Naive B cell (primary cell): ENCODE measurements around the gene RAB25. TPM values are rescaled to one million over a fixed set of nuclear protein-coding genes. Genes with fewer than 3 reads are reported as not detected.

Experiments used
- polyA plus RNA-seq, 6 donors: library from polyadenylated mRNA; unstranded; fragments of 300-500 nt; fragmentation: Illumina TruSeq; gene quantifications; one replicate each; pipeline ENCODE4 v1.2.3, GENCODE V29; 2021; ENCODE audit warnings: low read depth in 6 of 6

RAB25 gene
- polyA plus RNA-seq, 6 donors from 2014 or later, result not detected

Other genes with a start within 250 kb of the RAB25 start
- gene GON4L, start 203.9 kb upstream of the RAB25 start, polyA plus RNA-seq, result 10 to 100 TPM in 5 of 6 donors, 1 to 10 TPM in 1; 9.6 to 64.4 (median 30.7) TPM
- 10 to 100 TPM in 1 of 6 donors, 1 to 10 TPM in 5; 1.4 to 10.9 (median 2.5) TPM for gene SYT11, start 201.6 kb upstream of the RAB25 start, polyA plus RNA-seq
- gene RIT1, start 149.8 kb upstream of the RAB25 start, polyA plus RNA-seq, result 10 to 100 TPM in 5 of 6 donors, 1 to 10 TPM in 1; 5.2 to 30.0 (median 20.9) TPM
- gene KHDC4, start 126.7 kb upstream of the RAB25 start, polyA plus RNA-seq, result 10 to 100 TPM in 1 of 6 donors, 1 to 10 TPM in 5; 5.5 to 10.7 (median 7.2) TPM
- gene RXFP4, start 119.5 kb upstream of the RAB25 start, polyA plus RNA-seq, result 1 to 10 TPM in 1 of 6 donors, under 1 TPM in 2, not detected in 3; 0.21 to 1.2 (median 0.36) TPM
- gene ARHGEF2, start 82.6 kb upstream of the RAB25 start, polyA plus RNA-seq, result 10 to 100 TPM in 5 of 6 donors, 1 to 10 TPM in 1; 6.9 to 48.4 (median 27.7) TPM
- 100 to 1,000 TPM; 243 to 278 (median 256) TPM for gene SSR2, start 40.2 kb upstream of the RAB25 start, polyA plus RNA-seq
- gene UBQLN4, start 7.4 kb upstream of the RAB25 start, polyA plus RNA-seq, result 1 to 10 TPM; 4.7 to 9.0 (median 6.1) TPM
- gene LAMTOR2, start 6.4 kb upstream of the RAB25 start, polyA plus RNA-seq, result 100 to 1,000 TPM in 5 of 6 donors, 10 to 100 TPM in 1; 99.5 to 139 (median 114) TPM
- under 1 TPM in 2 of 6 donors, not detected in 4; 0.05 to 0.13 TPM for gene MEX3A, start 21.3 kb downstream of the RAB25 start, polyA plus RNA-seq
- 1 to 10 TPM in 4 of 6 donors, under 1 TPM in 2; 0.33 to 3.0 (median 1.4) TPM for gene LMNA, start 53.6 kb downstream of the RAB25 start, polyA plus RNA-seq
- 10 to 100 TPM; 23.3 to 37.3 (median 29.5) TPM for gene SEMA4A, start 92.4 kb downstream of the RAB25 start, polyA plus RNA-seq
- 10 to 100 TPM in 4 of 6 donors, 1 to 10 TPM in 1, not detected in 1; 9.3 to 16.8 (median 12.9) TPM for gene SLC25A44, start 132.9 kb downstream of the RAB25 start, polyA plus RNA-seq
- gene PMF1, start 151.8 kb downstream of the RAB25 start, polyA plus RNA-seq, result 100 to 1,000 TPM; 107 to 157 (median 115) TPM
- gene BGLAP, start 181.0 kb downstream of the RAB25 start, polyA plus RNA-seq, result 1 to 10 TPM in 1 of 6 donors, not detected in 5; 1.1 TPM
- gene PAQR6, start 186.9 kb downstream of the RAB25 start, polyA plus RNA-seq, result not detected
- gene SMG5, start 221.7 kb downstream of the RAB25 start, polyA plus RNA-seq, result 10 to 100 TPM in 5 of 6 donors, 1 to 10 TPM in 1; 8.3 to 30.9 (median 12.6) TPM
- 10 to 100 TPM in 3 of 6 donors, 1 to 10 TPM in 3; 6.9 to 13.0 (median 9.5) TPM for gene TMEM79, start 223.2 kb downstream of the RAB25 start, polyA plus RNA-seq
- 10 to 100 TPM in 2 of 6 donors, 1 to 10 TPM in 4; 6.3 to 13.4 (median 8.9) TPM for gene GLMP, start 234.5 kb downstream of the RAB25 start, polyA plus RNA-seq
- gene VHLL, start 238.1 kb downstream of the RAB25 start, polyA plus RNA-seq, result not detected